AG10803 (cell line): ENCODE results near the gene FGFR2.

Source experiments
- DNase-seq: peaks from one replicate; pipeline ENCODE4 v3.0.0; 2010; ENCODE audit warnings: low read depth
- H3K4me3 ChIP-seq: 2 replicates; pipeline ENCODE4 v1.5.1; 2011; ENCODE audit warnings: mild to moderate bottlenecking, low read length, control low read depth
- CTCF ChIP-seq: conservative IDR thresholded peaks from 2 replicates; pipeline ENCODE4 v1.5.1; 2011; ENCODE audit warnings: mild to moderate bottlenecking, low read length, control low read depth, inconsistent platforms

The FGFR2 gene

GRCh38 chr10:121610798-121611323, 12.6 kb upstream of the FGFR2 start:
- no peak overlapping the region for H3K4me3 ChIP-seq
- peak; percentile 15 for DNase-seq
- no peak for TF ChIP-seq CTCF

GRCh38 chr10:121609426-121610380, 11.5 kb upstream of the FGFR2 start:
- H3K4me3 ChIP-seq: no peak overlapping the region
- TF ChIP-seq CTCF: no peak
- DNase-seq: no peak

GRCh38 chr10:121608469-121609190, 10.4 kb upstream of the FGFR2 start:
- TF ChIP-seq CTCF: peak; percentile 31; the same call in 1 of the 2 replicates
- no peak for DNase-seq
- peak overlapping the region; percentile 45 for H3K4me3 ChIP-seq

GRCh38 chr10:121607310-121608055, 9.2 kb upstream of the FGFR2 start:
- TF ChIP-seq CTCF: no peak
- no peak overlapping the region for H3K4me3 ChIP-seq

GRCh38 chr10:121605708-121606107, 7.5 kb upstream of the FGFR2 start:
- DNase-seq: no peak
- no peak overlapping the region for H3K4me3 ChIP-seq
- no peak for TF ChIP-seq CTCF

More at GRCh38 chr10:121607310-121608055, 9.2 kb upstream of the FGFR2 start:
- no peak for DNase-seq

GRCh38 chr10:121601458-121601857, 3.2 kb upstream of the FGFR2 start:
- TF ChIP-seq CTCF: no peak
- H3K4me3 ChIP-seq: no peak overlapping the region
- DNase-seq: no peak
